GM04504 (cell line): ENCODE results near the gene KIT.

Source experiments
- DNase-seq: peaks from one replicate; pipeline ENCODE4 v3.0.0-alpha.2; 2012; ENCODE audit warnings: low read depth

Gene KIT

GRCh38 chr4:54707406-54707805 is 49.6 kb downstream of the KIT start:
- DNase-seq: no peak

GRCh38 chr4:54708339-54709279 is 50.9 kb downstream of the KIT start:
- DNase-seq: no peak

GRCh38 chr4:54709400-54709799 is 51.6 kb downstream of the KIT start:
- no peak for DNase-seq

- DNase-seq: no peak
Measured at GRCh38 chr4:54712206-54712605, 54.4 kb downstream of the KIT start.

GRCh38 chr4:54714631-54715030 is 56.9 kb downstream of the KIT start:
- DNase-seq: no peak

- no peak for DNase-seq
Measured at GRCh38 chr4:54716478-54717065, 58.8 kb downstream of the KIT start.

- no peak for DNase-seq
Measured at GRCh38 chr4:54717694-54718093, 59.9 kb downstream of the KIT start.

GRCh38 chr4:54719378-54719777 is 61.6 kb downstream of the KIT start:
- no peak for DNase-seq

- DNase-seq: no peak
Measured at GRCh38 chr4:54723220-54723619, 65.5 kb downstream of the KIT start.

GRCh38 chr4:54723820-54724219 is 66.1 kb downstream of the KIT start:
- DNase-seq: no peak

GRCh38 chr4:54726907-54727306 is 69.2 kb downstream of the KIT start:
- no peak for DNase-seq

GRCh38 chr4:54727346-54727745 is 69.6 kb downstream of the KIT start:
- no peak for DNase-seq

- no peak for DNase-seq
Measured at GRCh38 chr4:54728368-54728767, 70.6 kb downstream of the KIT start.

GRCh38 chr4:54729256-54729655 is 71.5 kb downstream of the KIT start:
- no peak for DNase-seq

- DNase-seq: no peak
Measured at GRCh38 chr4:54730581-54730980, 72.8 kb downstream of the KIT start.

- DNase-seq: no peak
Measured at GRCh38 chr4:54731552-54731951, 73.8 kb downstream of the KIT start.

- no peak for DNase-seq
Measured at GRCh38 chr4:54731976-54732375, 74.2 kb downstream of the KIT start.

GRCh38 chr4:54737421-54737820 is 79.7 kb downstream of the KIT start:
- DNase-seq: no peak

- DNase-seq: no peak
Measured at GRCh38 chr4:54741202-54741601, 83.4 kb downstream of the KIT start.

GRCh38 chr4:54742636-54743399 is 85.1 kb downstream of the KIT start:
- no peak for DNase-seq

- no peak for DNase-seq
Measured at GRCh38 chr4:54743562-54743961, 85.8 kb downstream of the KIT start.

GRCh38 chr4:54744487-54744886 is 86.7 kb downstream of the KIT start:
- DNase-seq: no peak
